Endodermal cell (in vitro differentiated cells): ENCODE results near the gene ZFAND3. TPM values are rescaled to one million over a fixed set of nuclear protein-coding genes. Genes with fewer than 3 reads are reported as not detected.

Experiments used
- DNase-seq: peaks from one replicate; pipeline ENCODE4 v3.0.0-alpha.2; 2017
- H3K27ac ChIP-seq: 2 replicates; pipeline ENCODE4 v1.5.1; 2013; ENCODE audit warnings: mild to moderate bottlenecking, low read depth, low read length, moderate library complexity
- H3K27me3 ChIP-seq: 2 replicates; pipeline ENCODE4 v1.6.1; 2013; ENCODE audit warnings: mild to moderate bottlenecking, low read length, moderate library complexity; ENCODE audit not compliant: insufficient read depth, control insufficient read depth, poor library complexity, severe bottlenecking
- H3K36me3 ChIP-seq: 2 replicates; pipeline ENCODE4 v1.7.0; 2013; ENCODE audit warnings: mild to moderate bottlenecking, low read length, moderate library complexity; ENCODE audit not compliant: control insufficient read depth, insufficient read depth
- H3K4me1 ChIP-seq: one replicate; pipeline ENCODE4 v1.7.0; 2013; ENCODE audit warnings: low read length; ENCODE audit not compliant: control insufficient read depth, insufficient read depth
- H3K4me3 ChIP-seq: 2 replicates; pipeline ENCODE4 v1.5.1; 2013; ENCODE audit warnings: mild to moderate bottlenecking, low read length, moderate library complexity
- H3K9ac ChIP-seq: 2 replicates; pipeline ENCODE4 v1.6.1; 2013; ENCODE audit warnings: mild to moderate bottlenecking, low read length, moderate library complexity; ENCODE audit not compliant: poor library complexity, severe bottlenecking; ENCODE audit errors: extremely low read depth
- H3K9me3 ChIP-seq: 2 replicates; pipeline ENCODE4 v1.6.1; 2013; ENCODE audit warnings: mild to moderate bottlenecking, low read length, moderate library complexity; ENCODE audit not compliant: control insufficient read depth
- H3K27ac Mint-ChIP-seq: 2 replicates; pipeline ENCODE4 v1.8.0; 2020; ENCODE audit warnings: mixed read lengths
- H3K27me3 Mint-ChIP-seq: 2 replicates; pipeline ENCODE4 v1.8.0; 2021; ENCODE audit warnings: mild to moderate bottlenecking, mixed read lengths; ENCODE audit not compliant: insufficient read depth
- H3K36me3 Mint-ChIP-seq: 2 replicates; pipeline ENCODE4 v1.8.0; 2020; ENCODE audit warnings: low read depth, mixed read lengths
- H3K4me1 Mint-ChIP-seq: 2 replicates; pipeline ENCODE4 v1.8.0; 2020; ENCODE audit warnings: mixed read lengths
- H3K4me3 Mint-ChIP-seq: 2 replicates; pipeline ENCODE4 v1.8.0; 2020; ENCODE audit warnings: mild to moderate bottlenecking, moderate library complexity, mixed read lengths
- H3K9me3 Mint-ChIP-seq: 2 replicates; pipeline ENCODE4 v1.8.0; 2020; ENCODE audit warnings: mild to moderate bottlenecking, mixed read lengths
- CTCF ChIP-seq: fragments of 200-600 bp; sonication (generic); conservative IDR thresholded peaks from 2 replicates; pipeline ENCODE4 v1.5.0; 2021; ENCODE audit warnings: antibody characterized with exemption, mild to moderate bottlenecking
- WGBS, 2 experiments: methylation state at CpG; one replicate each; pipeline versions ENCODE4 v1.1.5 to v1.1.7; 2013; ENCODE audit warnings: missing lambda C conversion rate in 2 of 2, mixed read lengths in 1 of 2; ENCODE audit not compliant: insufficient coverage in 1 of 2, insufficient read length in 1 of 2; 5-methylcytosine and 5-hydroxymethylcytosine counted together
- total RNA-seq, 2 donors: library from RNA; stranded (reverse); fragmentation: NEBNext Ultra II Directional in 1 of 2; extraction: Animal tissue kit (Norgen Biotek cat#: 25700) in 1 of 2; gene quantifications; 2 replicates in 1 of 2; 3 replicates in 1 of 2; pipeline ENCODE4 v1.2.1, GENCODE V29; 2021

The ZFAND3 gene
- total RNA-seq, 2 donors from 2014 or later = 67.1 to 86.2 TPM

DNA sequence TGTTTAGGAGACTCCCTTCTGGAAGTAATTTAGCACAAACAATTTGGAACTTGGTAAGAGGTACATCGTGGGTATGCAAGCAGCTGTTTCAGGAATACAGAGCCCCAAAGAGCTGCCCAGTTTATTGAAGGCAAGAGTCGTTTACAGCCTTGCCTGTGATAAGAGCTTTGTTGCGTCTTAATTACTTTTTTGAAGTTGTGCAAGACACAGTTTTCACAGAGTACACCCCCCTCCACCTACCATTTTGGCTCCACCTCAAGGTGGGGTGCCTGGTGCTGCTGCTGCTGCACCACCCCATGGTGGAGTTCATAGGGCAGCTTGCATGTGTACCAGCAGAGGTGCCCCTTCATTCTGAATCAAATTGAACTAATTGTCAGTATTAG, 296.1 kb downstream of the ZFAND3 start:
- no peak overlapping the region for H3K27ac ChIP-seq
- H3K27me3 Mint-ChIP-seq = no peaks in the 10 kb centered on the region
- H3K27ac Mint-ChIP-seq = no peak overlapping the region
- 91 to 96% methylated on average over 3 of the region's 3 CpGs for WGBS, 2 experiments
- H3K4me1 ChIP-seq = peaks cover 4% of the 10 kb centered on the region
- H3K9ac ChIP-seq = no peak overlapping the region
- no peak overlapping the region for H3K4me3 Mint-ChIP-seq
- H3K4me1 Mint-ChIP-seq = peaks cover 35% of the 10 kb centered on the region
- H3K9me3 Mint-ChIP-seq = no peaks in the 10 kb centered on the region
- H3K9me3 ChIP-seq = no peaks in the 10 kb centered on the region
- H3K27me3 ChIP-seq = no peaks in the 10 kb centered on the region
- peaks cover 19% of the 10 kb centered on the region for H3K36me3 ChIP-seq
- peak overlapping the region; percentile 16 for H3K4me3 ChIP-seq
- DNase-seq = no peak
- TF ChIP-seq CTCF = no peak
- H3K36me3 Mint-ChIP-seq = peaks cover 8% of the 10 kb centered on the region

- no peak overlapping the region for H3K4me3 Mint-ChIP-seq
- no peak overlapping the region for H3K27ac Mint-ChIP-seq
- WGBS, 2 experiments = 94 to 95% methylated on average over 6 of the region's 6 CpGs
- no peak for DNase-seq
- Histone ChIP-seq H3K27me3 (no peaks in the 10 kb centered on the region), H3K4me1 (peaks cover 4% of the 10 kb centered on the region), H3K9me3 (no peaks in the 10 kb centered on the region), H3K4me3 (no peak overlapping the region), H3K36me3 (peaks cover 26% of the 10 kb centered on the region), H3K27ac (no peak overlapping the region), H3K9ac (no peak overlapping the region)
- no peak for TF ChIP-seq CTCF
- peaks cover 13% of the 10 kb centered on the region for H3K36me3 Mint-ChIP-seq
- H3K4me1 Mint-ChIP-seq = peaks cover 33% of the 10 kb centered on the region
- no peaks in the 10 kb centered on the region for H3K9me3 Mint-ChIP-seq
- H3K27me3 Mint-ChIP-seq = no peaks in the 10 kb centered on the region
Observed at GRCh38 chr6:38116248-38116647, 296.7 kb downstream of the ZFAND3 start.

DNA sequence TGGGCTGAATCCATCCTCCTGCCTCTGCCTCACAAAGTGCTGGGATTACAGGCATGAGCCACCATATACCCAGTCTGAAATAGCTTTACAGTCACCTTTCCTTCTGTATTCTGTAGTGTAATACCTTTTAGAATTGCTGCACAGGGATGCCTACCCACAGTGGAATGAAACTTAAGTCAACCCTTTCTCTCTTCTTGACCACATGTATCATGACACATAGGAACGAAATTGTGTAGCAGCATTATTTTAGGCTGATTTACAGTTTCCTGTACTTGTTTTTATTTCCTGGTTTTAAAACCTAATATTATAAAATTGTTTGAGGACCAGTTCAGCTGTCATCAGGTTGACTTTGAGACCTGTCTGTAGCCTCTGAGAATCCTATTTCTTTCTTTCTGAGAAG, 297.8 kb downstream of the ZFAND3 start:
- H3K4me1 ChIP-seq = peaks cover 4% of the 10 kb centered on the region
- 80% methylated on average over 1 of the region's 1 CpG for WGBS, 2 experiments
- TF ChIP-seq CTCF = no peak
- no peak overlapping the region for H3K4me3 ChIP-seq
- H3K27me3 ChIP-seq = no peaks in the 10 kb centered on the region
- Mint-ChIP-seq H3K4me1 (peaks cover 29% of the 10 kb centered on the region), H3K27me3 (no peaks in the 10 kb centered on the region), H3K27ac (no peak overlapping the region), H3K4me3 (no peak overlapping the region), H3K9me3 (no peaks in the 10 kb centered on the region), H3K36me3 (peaks cover 20% of the 10 kb centered on the region)
- H3K9ac ChIP-seq = no peak overlapping the region
- peaks cover 34% of the 10 kb centered on the region for H3K36me3 ChIP-seq
- H3K27ac ChIP-seq = no peak overlapping the region
- no peaks in the 10 kb centered on the region for H3K9me3 ChIP-seq
- DNase-seq = no peak
